SK-N-SH treated with all-trans-retinoic acid at 6 μM for 48 hours (cell line): ENCODE data around the gene PACC1.
"Not testable (repeated sequence)": the region's sequence is repeated elsewhere in the genome, so short reads cannot be mapped to it uniquely, and the experiment has no call there.

Experiments used
- ATAC-seq: fragments of 200-7000 bp; cut with Tn5 transposase; 3 replicates; pipeline ENCODE4 v1.9.1; 2020; ENCODE audit warnings: mild to moderate bottlenecking, moderate library complexity
- ARNTL ChIP-seq: fragments of 450-650 bp; formaldehyde crosslinking; IDR thresholded peaks from 2 replicates; pipeline ENCODE4 v1.5.0; 2020; ENCODE audit warnings: low read depth, mild to moderate bottlenecking, moderate library complexity, borderline replicate concordance
- CSDC2 ChIP-seq: fragments of 250-450 bp; sonication (Bioruptor Pico); IDR thresholded peaks from 2 replicates; pipeline ENCODE4 v1.5.0; 2020; ENCODE audit warnings: mild to moderate bottlenecking, moderate library complexity
- ESRRG ChIP-seq: fragments of 250-450 bp; sonication (Bioruptor Pico); IDR thresholded peaks from 2 replicates; pipeline ENCODE4 v1.6.1; 2021; ENCODE audit warnings: mild to moderate bottlenecking
- GLIS3 ChIP-seq: fragments of 250-450 bp; sonication (Bioruptor Pico); IDR thresholded peaks from 2 replicates; pipeline ENCODE4 v1.5.0; 2020; ENCODE audit warnings: mild to moderate bottlenecking, moderate library complexity
- ISL1 ChIP-seq: fragments of 250-450 bp; sonication (Bioruptor Pico); IDR thresholded peaks from 2 replicates; pipeline ENCODE4 v2.1.2; 2022; ENCODE audit warnings: mild to moderate bottlenecking, moderate library complexity
- OSR1 ChIP-seq: fragments of 250-450 bp; sonication (Bioruptor Pico); IDR thresholded peaks from 2 replicates; pipeline ENCODE4 v1.8.0; 2022; ENCODE audit warnings: moderate library complexity, mild to moderate bottlenecking, inconsistent platforms
- PPARA ChIP-seq: fragments of 250-450 bp; sonication (Bioruptor Pico); IDR thresholded peaks from 2 replicates; pipeline ENCODE4 v1.5.0; 2020; ENCODE audit warnings: mild to moderate bottlenecking, borderline replicate concordance
- RARB ChIP-seq: fragments of 250-450 bp; sonication (Bioruptor Pico); IDR thresholded peaks from 2 replicates; pipeline ENCODE4 v1.8.0; 2021; ENCODE audit warnings: mild to moderate bottlenecking, moderate library complexity
- SNAI2 ChIP-seq: fragments of 250-450 bp; sonication (Bioruptor Pico); IDR thresholded peaks from 2 replicates; pipeline ENCODE4 v1.5.0; 2020; ENCODE audit warnings: mild to moderate bottlenecking, moderate library complexity
- TCF4 ChIP-seq: fragments of 250-450 bp; sonication (Bioruptor Pico); IDR thresholded peaks from 2 replicates; pipeline ENCODE4 v1.8.0; 2021; ENCODE audit warnings: mild to moderate bottlenecking, moderate library complexity, borderline replicate concordance
- TOX ChIP-seq: fragments of 250-450 bp; sonication (Bioruptor Pico); IDR thresholded peaks from 2 replicates; pipeline ENCODE4 v1.8.0; 2021; ENCODE audit warnings: mild to moderate bottlenecking, moderate library complexity, borderline replicate concordance
- ZFP30 ChIP-seq: fragments of 450-650 bp; formaldehyde crosslinking; IDR thresholded peaks from 2 replicates; pipeline ENCODE4 v1.5.0; 2022; ENCODE audit warnings: mild to moderate bottlenecking, moderate library complexity
- ZNF70 ChIP-seq: fragments of 450-650 bp; formaldehyde crosslinking; IDR thresholded peaks from 2 replicates; pipeline ENCODE4 v1.5.0; 2020; ENCODE audit warnings: mild to moderate bottlenecking, moderate library complexity
- TF ChIP-seq, protein P1 (sequence below): fragments of 250-450 bp; sonication (Bioruptor Pico); IDR thresholded peaks from 2 replicates; pipeline ENCODE4 v1.8.0; 2020; ENCODE audit warnings: mild to moderate bottlenecking, moderate library complexity, borderline replicate concordance
- TF ChIP-seq, protein P2 (sequence below): fragments of 250-450 bp; sonication (Bioruptor Pico); IDR thresholded peaks from 2 replicates; pipeline ENCODE4 v1.8.0; 2021; ENCODE audit warnings: low read depth, mild to moderate bottlenecking, moderate library complexity, borderline replicate concordance
- TF ChIP-seq, protein P3 (sequence below): fragments of 250-450 bp; sonication (Bioruptor Pico); IDR thresholded peaks from 2 replicates; pipeline ENCODE4 v1.5.1; 2020; ENCODE audit warnings: low read depth, mild to moderate bottlenecking, moderate library complexity
- TF ChIP-seq, protein P4 (sequence below): fragments of 250-450 bp; sonication (Bioruptor Pico); IDR thresholded peaks from 2 replicates; pipeline ENCODE4 v1.5.0; 2020; ENCODE audit warnings: mild to moderate bottlenecking, moderate library complexity

Gene PACC1

DNA sequence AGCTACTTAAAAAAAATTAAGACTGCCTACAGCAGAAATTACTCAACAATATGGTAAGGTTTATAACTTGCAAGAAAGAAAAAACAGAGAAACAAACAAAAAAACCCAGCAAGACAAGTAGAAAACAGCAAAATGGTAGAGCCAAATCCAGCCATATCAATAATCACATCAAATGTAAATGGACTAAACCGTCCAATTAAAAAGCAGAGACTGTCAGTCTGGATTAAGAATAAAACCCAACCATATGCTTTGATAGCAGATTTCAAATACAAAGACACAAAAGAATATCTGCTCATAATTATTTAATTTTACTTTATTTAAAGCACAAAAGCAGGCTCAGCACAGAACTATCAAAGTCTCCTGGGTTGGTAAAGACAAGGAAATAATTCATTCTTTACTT is 17.5 kb downstream of the PACC1 start:
- no peak for TF ChIP-seq CSDC2 (CRISPR knock-in tag)
- no peak for TF ChIP-seq SNAI2
- TF ChIP-seq, protein P1, sequence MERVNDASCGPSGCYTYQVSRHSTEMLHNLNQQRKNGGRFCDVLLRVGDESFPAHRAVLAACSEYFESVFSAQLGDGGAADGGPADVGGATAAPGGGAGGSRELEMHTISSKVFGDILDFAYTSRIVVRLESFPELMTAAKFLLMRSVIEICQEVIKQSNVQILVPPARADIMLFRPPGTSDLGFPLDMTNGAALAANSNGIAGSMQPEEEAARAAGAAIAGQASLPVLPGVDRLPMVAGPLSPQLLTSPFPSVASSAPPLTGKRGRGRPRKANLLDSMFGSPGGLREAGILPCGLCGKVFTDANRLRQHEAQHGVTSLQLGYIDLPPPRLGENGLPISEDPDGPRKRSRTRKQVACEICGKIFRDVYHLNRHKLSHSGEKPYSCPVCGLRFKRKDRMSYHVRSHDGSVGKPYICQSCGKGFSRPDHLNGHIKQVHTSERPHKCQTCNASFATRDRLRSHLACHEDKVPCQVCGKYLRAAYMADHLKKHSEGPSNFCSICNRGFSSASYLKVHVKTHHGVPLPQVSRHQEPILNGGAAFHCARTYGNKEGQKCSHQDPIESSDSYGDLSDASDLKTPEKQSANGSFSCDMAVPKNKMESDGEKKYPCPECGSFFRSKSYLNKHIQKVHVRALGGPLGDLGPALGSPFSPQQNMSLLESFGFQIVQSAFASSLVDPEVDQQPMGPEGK (CRISPR knock-in tag) = no peak
- TF ChIP-seq, protein P2, sequence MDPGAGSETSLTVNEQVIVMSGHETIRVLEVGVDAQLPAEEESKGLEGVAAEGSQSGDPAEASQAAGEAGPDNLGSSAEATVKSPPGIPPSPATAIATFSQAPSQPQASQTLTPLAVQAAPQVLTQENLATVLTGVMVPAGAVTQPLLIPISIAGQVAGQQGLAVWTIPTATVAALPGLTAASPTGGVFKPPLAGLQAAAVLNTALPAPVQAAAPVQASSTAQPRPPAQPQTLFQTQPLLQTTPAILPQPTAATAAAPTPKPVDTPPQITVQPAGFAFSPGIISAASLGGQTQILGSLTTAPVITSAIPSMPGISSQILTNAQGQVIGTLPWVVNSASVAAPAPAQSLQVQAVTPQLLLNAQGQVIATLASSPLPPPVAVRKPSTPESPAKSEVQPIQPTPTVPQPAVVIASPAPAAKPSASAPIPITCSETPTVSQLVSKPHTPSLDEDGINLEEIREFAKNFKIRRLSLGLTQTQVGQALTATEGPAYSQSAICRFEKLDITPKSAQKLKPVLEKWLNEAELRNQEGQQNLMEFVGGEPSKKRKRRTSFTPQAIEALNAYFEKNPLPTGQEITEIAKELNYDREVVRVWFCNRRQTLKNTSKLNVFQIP (CRISPR knock-in tag) = no peak
- no peak for TF ChIP-seq GLIS3
- no peak for TF ChIP-seq ESRRG (CRISPR knock-in tag)
- TF ChIP-seq ZNF70 (CRISPR knock-in tag) = no peak
- no peak for TF ChIP-seq OSR1 (CRISPR knock-in tag)
- TF ChIP-seq ARNTL = no peak
- TF ChIP-seq ISL1 (CRISPR knock-in tag) = no peak
- no peak for TF ChIP-seq TOX
- TF ChIP-seq PPARA (CRISPR knock-in tag) = no peak
- TF ChIP-seq, protein P3, sequence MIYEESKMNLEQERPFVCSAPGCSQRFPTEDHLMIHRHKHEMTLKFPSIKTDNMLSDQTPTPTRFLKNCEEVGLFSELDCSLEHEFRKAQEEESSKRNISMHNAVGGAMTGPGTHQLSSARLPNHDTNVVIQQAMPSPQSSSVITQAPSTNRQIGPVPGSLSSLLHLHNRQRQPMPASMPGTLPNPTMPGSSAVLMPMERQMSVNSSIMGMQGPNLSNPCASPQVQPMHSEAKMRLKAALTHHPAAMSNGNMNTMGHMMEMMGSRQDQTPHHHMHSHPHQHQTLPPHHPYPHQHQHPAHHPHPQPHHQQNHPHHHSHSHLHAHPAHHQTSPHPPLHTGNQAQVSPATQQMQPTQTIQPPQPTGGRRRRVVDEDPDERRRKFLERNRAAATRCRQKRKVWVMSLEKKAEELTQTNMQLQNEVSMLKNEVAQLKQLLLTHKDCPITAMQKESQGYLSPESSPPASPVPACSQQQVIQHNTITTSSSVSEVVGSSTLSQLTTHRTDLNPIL = no peak
- no peak for ATAC-seq

DNA sequence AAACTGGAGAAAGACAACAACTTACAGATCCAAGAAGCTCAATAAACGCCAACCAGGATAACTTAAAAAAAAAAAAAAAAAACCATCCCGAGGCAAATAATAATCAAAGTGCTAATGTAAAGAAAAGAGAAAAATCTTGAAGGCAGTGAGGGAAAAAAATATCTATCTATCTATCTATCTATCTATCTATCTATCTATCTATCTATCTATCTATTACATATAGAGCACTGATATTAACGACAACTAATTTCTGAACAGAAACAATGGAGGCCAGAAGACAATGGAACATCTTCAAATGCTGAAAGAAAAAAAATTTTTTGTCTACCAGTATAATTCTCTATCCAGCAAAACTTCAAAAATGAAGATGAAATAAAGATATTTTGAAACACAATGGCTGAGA is 18.0 kb downstream of the PACC1 start:
- TF ChIP-seq ZFP30 (CRISPR knock-in tag) (no peak), RARB (CRISPR knock-in tag) (no peak), ISL1 (CRISPR knock-in tag) (no peak), CSDC2 (CRISPR knock-in tag) (no peak), GLIS3 (no peak), TCF4 (CRISPR knock-in tag) (no peak), SNAI2 (no peak), ARNTL (no peak)
- TF ChIP-seq, protein P4, sequence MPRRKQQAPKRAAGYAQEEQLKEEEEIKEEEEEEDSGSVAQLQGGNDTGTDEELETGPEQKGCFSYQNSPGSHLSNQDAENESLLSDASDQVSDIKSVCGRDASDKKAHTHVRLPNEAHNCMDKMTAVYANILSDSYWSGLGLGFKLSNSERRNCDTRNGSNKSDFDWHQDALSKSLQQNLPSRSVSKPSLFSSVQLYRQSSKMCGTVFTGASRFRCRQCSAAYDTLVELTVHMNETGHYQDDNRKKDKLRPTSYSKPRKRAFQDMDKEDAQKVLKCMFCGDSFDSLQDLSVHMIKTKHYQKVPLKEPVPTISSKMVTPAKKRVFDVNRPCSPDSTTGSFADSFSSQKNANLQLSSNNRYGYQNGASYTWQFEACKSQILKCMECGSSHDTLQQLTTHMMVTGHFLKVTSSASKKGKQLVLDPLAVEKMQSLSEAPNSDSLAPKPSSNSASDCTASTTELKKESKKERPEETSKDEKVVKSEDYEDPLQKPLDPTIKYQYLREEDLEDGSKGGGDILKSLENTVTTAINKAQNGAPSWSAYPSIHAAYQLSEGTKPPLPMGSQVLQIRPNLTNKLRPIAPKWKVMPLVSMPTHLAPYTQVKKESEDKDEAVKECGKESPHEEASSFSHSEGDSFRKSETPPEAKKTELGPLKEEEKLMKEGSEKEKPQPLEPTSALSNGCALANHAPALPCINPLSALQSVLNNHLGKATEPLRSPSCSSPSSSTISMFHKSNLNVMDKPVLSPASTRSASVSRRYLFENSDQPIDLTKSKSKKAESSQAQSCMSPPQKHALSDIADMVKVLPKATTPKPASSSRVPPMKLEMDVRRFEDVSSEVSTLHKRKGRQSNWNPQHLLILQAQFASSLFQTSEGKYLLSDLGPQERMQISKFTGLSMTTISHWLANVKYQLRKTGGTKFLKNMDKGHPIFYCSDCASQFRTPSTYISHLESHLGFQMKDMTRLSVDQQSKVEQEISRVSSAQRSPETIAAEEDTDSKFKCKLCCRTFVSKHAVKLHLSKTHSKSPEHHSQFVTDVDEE = no peak
- TF ChIP-seq, protein P3 = no peak
- TF ChIP-seq, protein P2 (CRISPR knock-in tag) = no peak
- ATAC-seq = no peak

DNA sequence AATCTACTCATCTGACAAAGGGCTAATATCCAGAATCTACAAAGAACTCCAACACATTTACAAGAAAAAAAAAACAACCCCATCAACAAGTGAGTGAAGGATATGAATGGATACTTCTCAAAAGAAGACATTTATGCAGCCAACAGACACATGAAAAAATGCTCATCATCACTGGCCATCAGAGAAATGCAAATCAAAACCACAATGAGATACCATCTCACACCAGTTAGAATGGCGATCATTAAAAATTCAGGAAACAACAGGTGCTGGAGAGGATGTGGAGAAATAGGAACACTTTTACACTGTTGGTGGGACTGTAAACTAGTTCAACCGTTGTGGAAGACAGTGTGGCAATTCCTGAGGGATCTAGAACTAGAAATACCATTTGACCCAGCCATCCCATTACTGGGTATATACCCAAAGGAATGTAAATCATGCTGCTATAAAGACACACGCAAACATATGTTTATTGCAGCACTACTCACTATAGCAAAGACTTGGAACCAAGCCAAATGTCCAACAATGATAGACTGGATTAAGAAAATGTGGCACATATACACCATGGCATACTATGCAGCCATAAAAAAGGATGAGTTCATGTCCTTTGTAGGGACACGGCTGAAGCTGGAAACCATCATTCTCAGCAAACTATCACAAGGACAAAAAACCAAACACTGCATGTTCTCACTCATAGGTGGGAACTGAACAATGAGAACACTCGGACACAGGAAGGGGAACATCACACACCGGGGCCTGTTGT is 18.8 kb downstream of the PACC1 start:
- not testable (repeated sequence) for ATAC-seq
